Activated T-cell treated with anti-CD3 and anti-CD28 coated beads, Interleukin-2, amount 50 U/mL, for 4 hours (primary cell): ENCODE measurements around the gene C1orf50. TPM values are rescaled to one million over a fixed set of nuclear protein-coding genes. Genes with fewer than 3 reads are reported as not detected.
A peak's percentile ranks its signal among the peaks of the same experiment; 100 is the strongest.

Experiments used
- ATAC-seq, 2 donors: fragments of 200-7000 bp; cut with Tn5 transposase; one replicate each; pipeline ENCODE4 v1.10.0; 2021
- DNase-seq: peaks from one replicate; pipeline ENCODE4 v3.0.0-alpha.2; 2020
- H3K27me3 Mint-ChIP-seq: one replicate; pipeline ENCODE4 v1.8.0; 2021; ENCODE audit warnings: low read depth, mixed read lengths
- H3K36me3 Mint-ChIP-seq: one replicate; pipeline ENCODE4 v1.8.0; 2022; ENCODE audit warnings: mixed read lengths; ENCODE audit not compliant: insufficient read depth
- H3K4me1 Mint-ChIP-seq: one replicate; pipeline ENCODE4 v1.8.0; 2021; ENCODE audit warnings: low read depth, mixed read lengths
- H3K4me3 Mint-ChIP-seq: one replicate; pipeline ENCODE4 v1.8.0; 2021; ENCODE audit warnings: mild to moderate bottlenecking, moderate library complexity, mixed read lengths
- H3K9me3 Mint-ChIP-seq: one replicate; pipeline ENCODE4 v1.8.0; 2021; ENCODE audit warnings: mixed read lengths
- total RNA-seq, 3 donors: library from RNA; stranded (reverse); gene quantifications; one replicate each; pipeline ENCODE4 v1.2.1, GENCODE V29; 2021

C1orf50 gene
- total RNA-seq, 3 donors from 2014 or later: 4.5 to 7.9 (median 5.0) TPM

- peaks cover 22% of the 10 kb centered on the region for H3K36me3 Mint-ChIP-seq
- no peaks in the 10 kb centered on the region for H3K9me3 Mint-ChIP-seq
- H3K4me1 Mint-ChIP-seq: peaks cover 1% of the 10 kb centered on the region
- DNase-seq (no peak), ATAC-seq (no peak)
- no peaks in the 10 kb centered on the region for H3K27me3 Mint-ChIP-seq
- no peak overlapping the region for H3K4me3 Mint-ChIP-seq
Observed at GRCh38 chr1:42761567-42761966, 5.5 kb upstream of the C1orf50 start.

- H3K9me3 Mint-ChIP-seq: no peaks in the 10 kb centered on the region
- no peaks in the 10 kb centered on the region for H3K4me1 Mint-ChIP-seq
- ATAC-seq (no peak), DNase-seq (no peak)
- H3K27me3 Mint-ChIP-seq: no peaks in the 10 kb centered on the region
- no peak overlapping the region for H3K4me3 Mint-ChIP-seq
- peaks cover 15% of the 10 kb centered on the region for H3K36me3 Mint-ChIP-seq
Observed at GRCh38 chr1:42762269-42762668, 4.8 kb upstream of the C1orf50 start.

GRCh38 chr1:42765269-42765668 is 1.8 kb upstream of the C1orf50 start:
- ATAC-seq (no peak), DNase-seq (no peak)
- no peaks in the 10 kb centered on the region for H3K27me3 Mint-ChIP-seq
- H3K4me1 Mint-ChIP-seq: peaks cover 21% of the 10 kb centered on the region
- peaks cover 6% of the 10 kb centered on the region for H3K36me3 Mint-ChIP-seq
- H3K4me3 Mint-ChIP-seq: no peak overlapping the region
- H3K9me3 Mint-ChIP-seq: no peaks in the 10 kb centered on the region

- Mint-ChIP-seq H3K4me3 (no peak overlapping the region), H3K27me3 (no peaks in the 10 kb centered on the region), H3K9me3 (no peaks in the 10 kb centered on the region), H3K36me3 (peaks cover 9% of the 10 kb centered on the region), H3K4me1 (peaks cover 27% of the 10 kb centered on the region)
- ATAC-seq: peak; percentile 44 to 46
- DNase-seq: peak; percentile 33
Observed at GRCh38 chr1:42765832-42766740, 963 bp upstream of the C1orf50 start.

- Mint-ChIP-seq H3K4me1 (peaks cover 32% of the 10 kb centered on the region), H3K9me3 (no peaks in the 10 kb centered on the region), H3K4me3 (no peak overlapping the region), H3K36me3 (peaks cover 11% of the 10 kb centered on the region), H3K27me3 (no peaks in the 10 kb centered on the region)
- DNase-seq: no peak
- ATAC-seq: peak in 1 of 2 donors; percentile 15
Observed at GRCh38 chr1:42767510-42768000, 506 bp downstream of the C1orf50 start.

GRCh38 chr1:42768172-42768571 is 1.1 kb downstream of the C1orf50 start:
- no peaks in the 10 kb centered on the region for H3K27me3 Mint-ChIP-seq
- no peak overlapping the region for H3K4me3 Mint-ChIP-seq
- H3K36me3 Mint-ChIP-seq: peaks cover 15% of the 10 kb centered on the region
- DNase-seq: no peak
- H3K4me1 Mint-ChIP-seq: peaks cover 36% of the 10 kb centered on the region
- no peaks in the 10 kb centered on the region for H3K9me3 Mint-ChIP-seq
- no peak for ATAC-seq

- no peaks in the 10 kb centered on the region for H3K27me3 Mint-ChIP-seq
- peaks cover 22% of the 10 kb centered on the region for H3K36me3 Mint-ChIP-seq
- H3K4me1 Mint-ChIP-seq: peaks cover 38% of the 10 kb centered on the region
- H3K4me3 Mint-ChIP-seq: peak overlapping the region; percentile 1
- DNase-seq (no peak), ATAC-seq (no peak)
- no peaks in the 10 kb centered on the region for H3K9me3 Mint-ChIP-seq
Observed at GRCh38 chr1:42769811-42770210, 2.8 kb downstream of the C1orf50 start.

GRCh38 chr1:42773420-42773819 is 6.4 kb downstream of the C1orf50 start:
- H3K27me3 Mint-ChIP-seq: no peaks in the 10 kb centered on the region
- DNase-seq: no peak
- peak in 1 of 2 donors; percentile 32 for ATAC-seq
- H3K36me3 Mint-ChIP-seq: peaks cover 43% of the 10 kb centered on the region
- H3K4me1 Mint-ChIP-seq: peaks cover 32% of the 10 kb centered on the region
- H3K4me3 Mint-ChIP-seq: no peak overlapping the region
- no peaks in the 10 kb centered on the region for H3K9me3 Mint-ChIP-seq

GRCh38 chr1:42774928-42775526 is 8.0 kb downstream of the C1orf50 start:
- Mint-ChIP-seq H3K4me3 (no peak overlapping the region), H3K27me3 (no peaks in the 10 kb centered on the region), H3K4me1 (peaks cover 18% of the 10 kb centered on the region), H3K9me3 (no peaks in the 10 kb centered on the region), H3K36me3 (peaks cover 43% of the 10 kb centered on the region)
- DNase-seq (no peak), ATAC-seq (peak in 1 of 2 donors; percentile 21)

- no peak for ATAC-seq
- no peak for DNase-seq
- Mint-ChIP-seq H3K4me1 (peaks cover 12% of the 10 kb centered on the region), H3K36me3 (peaks cover 47% of the 10 kb centered on the region), H3K4me3 (no peak overlapping the region), H3K27me3 (no peaks in the 10 kb centered on the region), H3K9me3 (no peaks in the 10 kb centered on the region)
Observed at GRCh38 chr1:42776502-42776901, 9.5 kb downstream of the C1orf50 start.

- H3K4me3 Mint-ChIP-seq: no peak overlapping the region
- ATAC-seq: peak in 1 of 2 donors; percentile 46
- H3K27me3 Mint-ChIP-seq: no peaks in the 10 kb centered on the region
- no peak for DNase-seq
- H3K4me1 Mint-ChIP-seq: peaks cover 6% of the 10 kb centered on the region
- H3K9me3 Mint-ChIP-seq: no peaks in the 10 kb centered on the region
- H3K36me3 Mint-ChIP-seq: peaks cover 46% of the 10 kb centered on the region
Observed at GRCh38 chr1:42777852-42778251, 10.8 kb downstream of the C1orf50 start.

GRCh38 chr1:42779725-42780124 is 12.7 kb downstream of the C1orf50 start:
- H3K4me3 Mint-ChIP-seq: no peak overlapping the region
- peaks cover 39% of the 10 kb centered on the region for H3K36me3 Mint-ChIP-seq
- H3K4me1 Mint-ChIP-seq: peaks cover 6% of the 10 kb centered on the region
- no peak for ATAC-seq
- H3K27me3 Mint-ChIP-seq: no peaks in the 10 kb centered on the region
- DNase-seq: no peak
- H3K9me3 Mint-ChIP-seq: no peaks in the 10 kb centered on the region

- ATAC-seq (no peak), DNase-seq (no peak)
- H3K4me3 Mint-ChIP-seq: no peak overlapping the region
- H3K36me3 Mint-ChIP-seq: peaks cover 34% of the 10 kb centered on the region
- no peaks in the 10 kb centered on the region for H3K27me3 Mint-ChIP-seq
- no peaks in the 10 kb centered on the region for H3K9me3 Mint-ChIP-seq
- H3K4me1 Mint-ChIP-seq: peaks cover 6% of the 10 kb centered on the region
Observed at GRCh38 chr1:42780176-42780575, 13.1 kb downstream of the C1orf50 start.

GRCh38 chr1:42783092-42783491 is 16.0 kb downstream of the C1orf50 start:
- ATAC-seq (no peak), DNase-seq (no peak)
- H3K9me3 Mint-ChIP-seq: no peaks in the 10 kb centered on the region
- no peak overlapping the region for H3K4me3 Mint-ChIP-seq
- peaks cover 15% of the 10 kb centered on the region for H3K4me1 Mint-ChIP-seq
- no peaks in the 10 kb centered on the region for H3K27me3 Mint-ChIP-seq
- H3K36me3 Mint-ChIP-seq: peaks cover 19% of the 10 kb centered on the region

- no peaks in the 10 kb centered on the region for H3K27me3 Mint-ChIP-seq
- H3K4me1 Mint-ChIP-seq: peaks cover 15% of the 10 kb centered on the region
- H3K36me3 Mint-ChIP-seq: peaks cover 14% of the 10 kb centered on the region
- no peak overlapping the region for H3K4me3 Mint-ChIP-seq
- H3K9me3 Mint-ChIP-seq: no peaks in the 10 kb centered on the region
- DNase-seq: no peak
- ATAC-seq: no peak
Observed at GRCh38 chr1:42784547-42784945, 17.5 kb downstream of the C1orf50 start.
